IPS-NIHi11 (cell line): ENCODE measurements around the gene PPP2R2B.
"Not testable (repeated sequence)": the region's sequence is repeated elsewhere in the genome, so short reads cannot be mapped to it uniquely, and the experiment has no call there.

ENCODE experiments used
- DNase-seq: peaks from one replicate; pipeline ENCODE4 v3.0.0; 2012; ENCODE audit warnings: mixed read lengths, low spot score

Gene PPP2R2B

GRCh38 chr5:146607659-146608332 is 270.8 kb downstream of the PPP2R2B start:
- no peak for DNase-seq

GRCh38 chr5:146606893-146607292 is 271.7 kb downstream of the PPP2R2B start:
- no peak for DNase-seq

- no peak for DNase-seq
These were observed 278.2 kb downstream of the PPP2R2B start for GRCh38 chr5:146600376-146600775.

- no peak for DNase-seq
These were observed 279.3 kb downstream of the PPP2R2B start for GRCh38 chr5:146599261-146599660.

GRCh38 chr5:146595088-146595487 is 283.5 kb downstream of the PPP2R2B start:
- no peak for DNase-seq

- DNase-seq = no peak
These were observed 286.2 kb downstream of the PPP2R2B start for GRCh38 chr5:146592352-146592751.

- DNase-seq = no peak
These were observed 289.6 kb downstream of the PPP2R2B start for GRCh38 chr5:146589028-146589345.

GRCh38 chr5:146588331-146589027 is 290.1 kb downstream of the PPP2R2B start:
- no peak for DNase-seq

GRCh38 chr5:146586752-146587151 is 291.8 kb downstream of the PPP2R2B start:
- DNase-seq = no peak

GRCh38 chr5:146584750-146585149 is 293.8 kb downstream of the PPP2R2B start:
- no peak for DNase-seq

- DNase-seq = no peak
These were observed 296.4 kb downstream of the PPP2R2B start for GRCh38 chr5:146582051-146582596.

GRCh38 chr5:146580237-146580636 is 298.3 kb downstream of the PPP2R2B start:
- no peak for DNase-seq

- no peak for DNase-seq
These were observed 303.8 kb downstream of the PPP2R2B start for GRCh38 chr5:146574713-146575112.

- DNase-seq = no peak
These were observed 310.4 kb downstream of the PPP2R2B start for GRCh38 chr5:146568161-146568560.

GRCh38 chr5:146565764-146566367 is 312.7 kb downstream of the PPP2R2B start:
- DNase-seq = peak; percentile 90

GRCh38 chr5:146564007-146564762 is 314.4 kb downstream of the PPP2R2B start:
- no peak for DNase-seq

GRCh38 chr5:146562461-146562860 is 316.1 kb downstream of the PPP2R2B start:
- DNase-seq = no peak

- no peak for DNase-seq
These were observed 316.8 kb downstream of the PPP2R2B start for GRCh38 chr5:146561711-146562110.

GRCh38 chr5:146560205-146560812 is 318.2 kb downstream of the PPP2R2B start:
- peak; percentile 36 for DNase-seq

GRCh38 chr5:146556884-146557283 is 321.7 kb downstream of the PPP2R2B start:
- not testable (repeated sequence) for DNase-seq

- DNase-seq = no peak
These were observed 325.1 kb downstream of the PPP2R2B start for GRCh38 chr5:146553446-146553845.

GRCh38 chr5:146549615-146550014 is 328.9 kb downstream of the PPP2R2B start:
- no peak for DNase-seq
